GM12865 (cell line): ENCODE results near the gene PKN2.

Source experiments
- DNase-seq: peaks from one replicate; pipeline ENCODE4 v3.0.0; 2010; ENCODE audit warnings: low read depth
- H3K4me3 ChIP-seq: 2 replicates; pipeline ENCODE4 v1.5.1; 2011; ENCODE audit warnings: mild to moderate bottlenecking, low read depth, low read length, control low read depth
- CTCF ChIP-seq: IDR thresholded peaks from 2 replicates; pipeline ENCODE4 v1.5.1; 2011; ENCODE audit warnings: low read length, control low read depth, low read depth, inconsistent platforms; ENCODE audit not compliant: insufficient read depth; ENCODE audit errors: missing control alignments

The PKN2 gene

DNA sequence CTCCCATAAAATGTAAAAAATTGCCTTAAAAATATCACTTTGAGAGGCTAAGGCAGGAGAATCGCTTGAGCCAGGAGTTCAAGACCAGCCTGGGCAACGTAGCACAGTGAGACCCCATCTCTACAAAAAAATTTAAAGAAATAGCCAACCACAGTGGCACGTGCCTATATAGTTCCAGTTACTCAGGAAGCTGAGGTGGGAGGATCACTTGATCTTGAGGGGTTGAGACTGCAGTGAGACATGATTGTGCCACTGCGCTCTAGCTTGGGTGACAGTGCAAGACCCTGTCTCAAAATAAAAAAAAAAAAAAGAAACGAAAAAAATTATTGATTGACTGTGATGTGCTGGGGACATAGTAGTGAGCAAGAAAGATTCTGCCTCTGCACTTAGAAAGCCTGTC is 38.4 kb downstream of the PKN2 start:
- no peak overlapping the region for H3K4me3 ChIP-seq
- no peak for TF ChIP-seq CTCF
- no peak for DNase-seq

GRCh38 chr1:88726697-88727096 is 42.6 kb downstream of the PKN2 start:
- DNase-seq = no peak
- TF ChIP-seq CTCF = no peak
- no peak overlapping the region for H3K4me3 ChIP-seq

DNA sequence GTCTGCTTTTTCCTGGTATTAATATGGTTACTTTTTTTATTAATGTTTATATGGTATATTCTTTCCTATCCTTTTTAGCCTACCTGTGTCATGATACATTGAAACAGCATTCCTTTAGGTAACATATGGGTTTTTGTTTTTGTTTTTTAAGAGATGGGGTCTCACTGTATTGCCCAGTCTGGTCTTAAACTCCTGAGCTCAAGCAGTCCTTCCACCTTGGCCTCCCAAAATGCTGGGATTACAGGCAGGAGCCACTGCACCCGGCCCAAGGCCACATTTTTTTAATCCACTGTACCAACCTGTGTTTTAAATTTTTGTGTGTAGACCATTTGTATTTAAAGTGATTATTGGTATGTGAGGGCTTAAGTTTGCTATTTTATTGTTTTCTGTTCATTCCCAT is 43.1 kb downstream of the PKN2 start:
- DNase-seq = no peak
- no peak overlapping the region for H3K4me3 ChIP-seq
- TF ChIP-seq CTCF = no peak

- no peak for TF ChIP-seq CTCF
- no peak for DNase-seq
- no peak overlapping the region for H3K4me3 ChIP-seq
Observed at GRCh38 chr1:88729297-88729696, 45.2 kb downstream of the PKN2 start.

- no peak overlapping the region for H3K4me3 ChIP-seq
- no peak for DNase-seq
- no peak for TF ChIP-seq CTCF
Observed at GRCh38 chr1:88730132-88730675, 46.1 kb downstream of the PKN2 start.

DNA sequence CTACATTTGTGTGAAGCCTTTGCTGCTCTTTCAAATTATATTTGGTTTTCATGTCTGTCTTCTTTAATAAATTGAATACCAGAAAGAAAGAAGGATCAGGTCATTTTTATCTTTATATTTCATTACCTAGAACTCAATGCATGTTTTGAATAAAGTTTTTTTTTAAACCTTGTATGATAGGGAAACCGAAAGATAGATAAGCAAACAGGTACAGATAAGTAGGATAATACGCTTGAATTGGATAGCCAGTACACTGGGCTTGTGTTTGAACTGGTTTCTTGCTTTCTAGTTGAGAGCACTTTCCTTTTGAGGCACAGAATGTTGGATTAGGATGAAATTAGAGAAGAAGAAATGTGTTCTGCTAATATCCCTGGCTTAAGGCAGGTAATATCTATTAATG is 46.9 kb downstream of the PKN2 start:
- H3K4me3 ChIP-seq = no peak overlapping the region
- no peak for TF ChIP-seq CTCF
- DNase-seq = no peak
